ENCODE measurements around the gene ELFN2.

The ELFN2 gene

GRCh38 chr22:37426706-37427134 lies 559 bp downstream of the ELFN2 start:
- FAIRE-seq, result no peak

- FAIRE-seq, result no peak
Observed at GRCh38 chr22:37425800-37426705, 1.2 kb downstream of the ELFN2 start.

DNA sequence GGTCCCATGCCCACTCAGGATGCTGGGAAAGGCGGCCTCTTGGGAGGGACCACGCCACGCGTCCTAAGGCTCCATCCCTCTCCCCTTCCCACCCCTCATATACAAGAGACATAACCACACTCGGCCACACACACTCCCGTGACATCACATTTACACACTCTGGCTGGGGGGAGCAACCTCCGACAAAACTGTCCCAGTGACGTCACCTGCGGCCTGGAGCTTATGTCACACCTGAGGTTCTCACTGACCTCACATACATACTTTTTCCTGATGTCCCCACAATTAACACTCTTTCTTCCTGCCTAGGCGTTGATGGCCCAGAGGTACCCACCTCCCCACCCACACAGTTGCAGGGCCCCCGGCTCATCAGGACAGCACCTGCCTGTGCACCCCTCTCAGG lies 1.9 kb downstream of the ELFN2 start:
- no peak for FAIRE-seq

DNA sequence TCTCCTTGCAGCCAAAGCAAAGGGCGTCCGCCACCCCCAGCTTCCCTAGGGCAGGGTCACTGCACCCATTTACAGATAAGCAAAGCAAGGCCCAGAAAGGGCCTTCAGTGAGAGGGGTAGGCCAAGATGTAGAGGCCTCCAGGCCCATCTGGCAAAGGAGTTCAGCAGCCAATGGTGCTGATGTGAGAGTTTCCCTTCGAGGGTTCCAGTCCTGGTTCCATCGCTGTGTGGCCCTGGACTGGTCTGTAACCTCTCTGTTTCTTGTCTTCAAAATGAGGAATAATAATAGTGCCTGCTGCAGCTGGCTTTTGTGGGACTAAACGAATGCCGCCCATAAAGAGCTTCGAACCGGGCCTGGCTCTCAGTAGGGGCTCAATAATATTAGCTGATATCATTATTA lies 4.0 kb downstream of the ELFN2 start:
- no peak for FAIRE-seq

- no peak for FAIRE-seq
Observed at GRCh38 chr22:37421468-37421877, 5.8 kb downstream of the ELFN2 start.

DNA sequence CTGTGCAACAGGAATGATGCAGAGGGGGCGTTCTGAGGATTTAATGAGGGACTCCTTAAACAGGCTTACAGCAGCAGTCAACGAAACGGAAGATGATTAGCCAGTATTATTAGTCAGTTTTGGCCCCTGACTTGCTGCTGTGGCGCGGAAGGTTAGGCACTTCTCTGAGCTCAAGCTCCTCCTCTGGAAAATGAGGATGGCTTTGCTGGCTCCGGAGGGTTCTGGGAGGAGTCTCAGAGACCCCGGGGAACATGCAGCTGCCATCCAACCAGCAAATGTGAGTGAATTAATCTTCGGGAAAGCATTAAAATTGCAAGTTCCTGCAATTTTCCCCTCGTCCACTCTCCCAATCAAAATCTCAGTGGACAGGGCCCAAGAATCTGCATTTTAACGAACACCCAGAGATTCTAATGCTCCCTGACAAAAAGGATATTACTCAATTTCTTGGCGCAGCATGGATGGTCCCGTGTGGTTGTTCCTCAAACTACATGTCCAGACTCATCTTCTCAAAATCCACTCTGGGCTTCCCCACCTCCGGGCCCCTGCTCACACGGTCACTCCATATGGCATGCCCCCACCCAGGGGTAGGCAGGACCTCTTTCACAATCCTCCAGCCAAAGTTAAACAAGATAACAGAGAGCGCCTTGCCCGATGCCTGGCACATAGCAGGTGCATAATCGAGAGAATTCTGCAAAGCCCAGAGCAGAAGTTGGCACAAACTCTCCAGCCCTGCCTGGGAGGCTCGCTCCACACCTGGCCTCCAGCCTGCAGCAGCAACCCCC lies 6.4 kb downstream of the ELFN2 start:
- FAIRE-seq, result no peak

DNA sequence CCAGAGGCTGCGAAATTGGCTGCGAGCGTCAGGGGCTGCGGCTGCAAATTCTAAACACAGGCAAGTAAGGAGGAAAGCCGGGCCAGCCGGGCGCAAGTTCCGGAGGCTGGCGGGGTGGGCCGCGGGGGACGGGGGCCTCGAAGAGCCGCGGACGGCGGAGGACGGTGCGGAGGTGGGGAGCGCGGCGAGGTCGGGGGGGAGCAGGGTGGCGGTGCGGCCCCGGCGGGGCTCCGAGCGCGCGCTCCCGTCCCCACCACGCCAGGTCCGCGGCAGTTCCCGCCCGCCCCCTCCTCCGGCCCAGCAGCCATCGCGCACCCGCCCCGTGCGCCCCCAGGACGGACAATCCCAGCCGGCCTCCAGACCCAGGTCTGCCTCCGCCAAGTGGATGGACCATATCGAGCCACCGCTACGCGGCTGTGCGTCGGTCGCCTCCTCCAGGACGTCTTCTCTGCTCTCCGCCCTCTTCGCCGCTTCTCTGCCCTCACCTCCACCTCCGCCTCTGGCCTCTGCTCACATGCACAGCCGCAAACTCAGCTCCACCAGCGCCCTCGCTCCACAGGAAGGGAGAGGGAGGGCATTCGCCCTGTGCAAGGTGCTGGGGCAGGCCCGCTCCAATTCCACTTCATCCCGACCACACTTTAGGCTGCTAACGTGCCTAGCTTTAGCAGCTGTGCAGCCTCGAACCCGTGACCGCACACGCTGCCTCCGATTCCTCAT lies 7.2 kb downstream of the ELFN2 start:
- FAIRE-seq, result no peak

DNA sequence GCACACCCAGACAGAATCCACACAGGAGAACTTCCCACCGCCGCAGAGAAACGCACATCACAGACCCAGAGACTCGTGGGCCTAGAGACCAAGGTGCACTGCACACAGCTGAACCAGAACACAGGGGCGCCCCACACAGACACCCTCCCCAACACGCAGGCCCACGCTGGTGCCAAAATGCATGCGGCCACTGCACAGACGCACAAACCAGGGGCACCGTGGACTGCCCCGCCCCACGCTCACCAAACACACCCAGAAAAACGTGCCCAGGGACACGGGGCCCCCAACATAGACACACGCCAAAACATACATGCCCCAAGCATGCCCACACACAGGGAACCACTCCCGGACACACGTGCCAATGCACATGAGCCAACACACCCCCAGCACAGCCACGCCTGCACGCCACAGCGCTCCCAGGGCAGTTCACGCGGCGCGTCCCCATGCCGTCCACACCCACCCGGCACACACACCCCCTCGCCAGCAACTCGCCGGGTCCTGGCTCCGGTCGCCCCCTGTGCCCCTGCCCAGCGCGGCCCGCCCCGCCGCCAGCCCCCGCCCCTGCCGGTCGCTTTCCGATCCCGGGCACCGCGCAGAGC lies 7.8 kb downstream of the ELFN2 start:
- no peak for FAIRE-seq

- FAIRE-seq, result no peak
Observed at GRCh38 chr22:37418627-37419369, 8.5 kb downstream of the ELFN2 start.

GRCh38 chr22:37417677-37418348 lies 9.5 kb downstream of the ELFN2 start:
- no peak for FAIRE-seq

GRCh38 chr22:37417264-37417663 lies 10.0 kb downstream of the ELFN2 start:
- FAIRE-seq, result no peak

- FAIRE-seq, result no peak
Observed at GRCh38 chr22:37416827-37417226, 10.5 kb downstream of the ELFN2 start.

DNA sequence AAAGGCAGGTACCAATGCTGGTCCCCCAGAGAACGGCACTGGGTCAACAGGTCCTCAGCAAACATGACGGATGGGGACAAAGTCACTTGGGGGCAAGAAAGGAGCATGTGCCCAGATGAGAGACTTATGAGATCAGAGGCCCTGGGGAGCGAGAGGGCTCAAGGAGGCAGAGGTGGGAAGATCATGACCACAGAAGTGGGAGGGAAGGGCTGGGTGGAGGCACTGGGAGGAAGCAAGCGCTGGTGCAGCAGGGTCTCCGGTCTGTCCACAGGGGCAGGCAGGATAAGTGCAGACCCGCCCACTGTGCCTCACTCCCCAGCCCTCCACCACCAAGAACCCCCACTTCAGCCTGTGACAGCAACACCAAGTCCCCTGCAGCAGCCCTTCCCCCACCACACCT lies 10.9 kb downstream of the ELFN2 start:
- no peak for FAIRE-seq

GRCh38 chr22:37415210-37415609 lies 12.1 kb downstream of the ELFN2 start:
- FAIRE-seq, result no peak

DNA sequence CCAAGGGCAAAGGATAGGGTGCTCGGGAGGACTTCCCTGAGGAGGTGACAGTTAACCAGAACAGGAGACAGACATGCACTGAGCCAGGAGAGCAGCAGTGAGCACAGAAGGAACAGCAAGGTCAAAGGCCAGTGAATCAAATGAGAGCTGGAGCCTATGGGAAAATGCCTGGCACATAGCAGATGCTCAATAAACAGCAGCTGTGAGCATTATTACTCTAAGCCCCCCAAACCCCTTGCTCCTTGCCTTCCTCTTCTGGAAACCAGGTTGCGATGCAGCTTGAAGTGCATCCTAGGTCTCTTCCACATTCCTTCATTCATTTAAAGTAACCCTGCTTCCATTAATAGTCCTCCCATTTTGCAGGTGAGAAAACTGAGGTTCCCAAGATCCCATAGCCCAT lies 13.0 kb downstream of the ELFN2 start:
- no peak for FAIRE-seq

DNA sequence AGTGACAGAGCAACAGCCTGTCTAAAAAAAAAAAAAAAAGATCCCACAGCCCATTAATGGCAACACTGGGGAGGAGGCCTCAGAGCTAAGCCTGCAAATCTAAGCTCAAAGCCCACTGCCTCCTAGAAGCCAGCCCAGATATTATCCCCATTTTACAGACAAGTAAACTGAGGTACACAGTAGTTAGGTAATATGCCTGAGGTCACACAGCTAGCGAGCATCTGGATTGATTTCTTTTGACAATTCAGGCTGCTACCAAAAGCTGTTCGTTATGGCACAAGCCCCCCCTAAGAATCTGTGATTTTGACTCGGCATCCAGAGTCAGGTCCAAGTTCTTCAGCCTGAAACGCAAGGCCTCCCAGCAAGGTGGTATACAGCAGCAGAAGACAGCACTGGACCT lies 13.7 kb downstream of the ELFN2 start:
- no peak for FAIRE-seq

- FAIRE-seq, result no peak
Observed at GRCh38 chr22:37412495-37413250, 14.6 kb downstream of the ELFN2 start.

GRCh38 chr22:37411655-37412054 lies 15.6 kb downstream of the ELFN2 start:
- FAIRE-seq, result no peak

DNA sequence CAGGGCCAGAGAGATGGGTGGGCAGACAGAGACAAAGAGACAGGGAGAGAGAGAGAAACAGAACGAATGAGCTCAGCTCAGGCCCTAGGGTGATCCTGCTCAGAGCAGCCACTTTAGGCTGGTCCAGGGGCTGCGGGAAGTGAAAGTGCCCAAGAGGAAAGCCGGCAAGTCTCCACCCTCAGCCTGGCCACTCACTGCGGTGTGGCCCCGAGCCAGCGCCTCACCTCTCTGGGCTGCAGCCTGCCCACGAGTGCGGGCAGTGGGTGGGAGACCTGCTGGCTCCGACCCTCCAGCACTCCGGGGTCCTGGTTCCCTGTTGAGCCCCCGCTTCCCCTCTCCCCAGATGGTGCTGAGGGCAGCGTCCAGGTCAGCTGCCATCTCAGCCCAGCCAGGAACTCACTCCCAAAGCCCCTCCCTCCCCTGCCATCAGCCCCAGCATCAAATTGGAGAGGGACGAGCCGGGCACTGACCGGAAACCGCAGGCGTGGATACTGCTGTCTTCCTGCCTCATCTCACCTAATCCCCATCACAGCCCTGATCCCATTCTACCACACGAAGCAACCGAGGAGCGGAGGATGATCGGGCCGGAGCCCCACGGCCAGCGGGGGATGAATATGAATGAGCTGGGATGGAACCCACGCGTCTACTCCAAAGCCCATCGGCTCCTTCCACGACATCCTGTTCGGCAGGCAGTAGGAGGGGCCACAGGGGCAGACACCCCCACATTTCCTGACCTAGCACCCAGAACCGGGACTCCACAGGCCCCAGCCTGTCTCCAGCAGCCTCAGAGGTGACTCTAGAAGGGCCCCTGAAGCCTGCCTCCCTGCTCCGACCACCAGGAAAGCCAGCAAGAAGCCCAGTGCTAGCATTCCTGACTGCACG lies 16.9 kb downstream of the ELFN2 start:
- no peak for FAIRE-seq
